GM18526 (cell line): ENCODE data around the gene PACS1.

ENCODE experiments used
- POLR2A ChIP-seq: IDR thresholded peaks from 3 replicates; pipeline ENCODE4 v1.6.1; 2011; ENCODE audit not compliant: insufficient read length; ENCODE audit errors: extremely low read depth

PACS1 gene

GRCh38 chr11:66139817-66140404 is 69.8 kb downstream of the PACS1 start:
- no peak for TF ChIP-seq POLR2A

- no peak for TF ChIP-seq POLR2A
Observed at GRCh38 chr11:66142370-66143263, 72.5 kb downstream of the PACS1 start.

GRCh38 chr11:66143264-66143566 is 73.1 kb downstream of the PACS1 start:
- TF ChIP-seq POLR2A: no peak

- TF ChIP-seq POLR2A: no peak
Observed at GRCh38 chr11:66143996-66144678, 74.1 kb downstream of the PACS1 start.

- TF ChIP-seq POLR2A: no peak
Observed at GRCh38 chr11:66146074-66146473, 76.0 kb downstream of the PACS1 start.

- TF ChIP-seq POLR2A: no peak
Observed at GRCh38 chr11:66146940-66147339, 76.9 kb downstream of the PACS1 start.

- no peak for TF ChIP-seq POLR2A
Observed at GRCh38 chr11:66150140-66150539, 80.1 kb downstream of the PACS1 start.

GRCh38 chr11:66150725-66151124 is 80.7 kb downstream of the PACS1 start:
- no peak for TF ChIP-seq POLR2A

- no peak for TF ChIP-seq POLR2A
Observed at GRCh38 chr11:66151273-66151672, 81.2 kb downstream of the PACS1 start.

- TF ChIP-seq POLR2A: no peak
Observed at GRCh38 chr11:66154109-66154508, 84.0 kb downstream of the PACS1 start.

GRCh38 chr11:66155387-66156073 is 85.5 kb downstream of the PACS1 start:
- TF ChIP-seq POLR2A: no peak

GRCh38 chr11:66157182-66157864 is 87.3 kb downstream of the PACS1 start:
- no peak for TF ChIP-seq POLR2A

GRCh38 chr11:66158156-66158555 is 88.1 kb downstream of the PACS1 start:
- no peak for TF ChIP-seq POLR2A

- TF ChIP-seq POLR2A: no peak
Observed at GRCh38 chr11:66159324-66159984, 89.4 kb downstream of the PACS1 start.
